GM12891 (cell line): ENCODE results near the gene ASAP3. TPM values are rescaled to one million over a fixed set of nuclear protein-coding genes. Genes with fewer than 3 reads are reported as not detected.

ENCODE experiments used
- DNase-seq: peaks from one replicate; pipeline ENCODE4 v3.0.0; 2011; ENCODE audit warnings: low spot score; ENCODE audit not compliant: insufficient read length
- FAIRE-seq: peaks from 2 replicates; lab custom pipeline; 2011; peaks lifted over from hg19 to GRCh38; lab: Jason Lieb, UNC
- PAX5 ChIP-seq: IDR thresholded peaks from 2 replicates; pipeline ENCODE4 v1.6.1; 2011; ENCODE audit warnings: low read length, moderate library complexity, mild to moderate bottlenecking; ENCODE audit not compliant: insufficient read depth, severe bottlenecking
- POLR2A ChIP-seq: IDR thresholded peaks from 2 replicates; pipeline ENCODE4 v1.6.1; 2011; ENCODE audit warnings: low read depth, low read length, control low read depth
- POLR2AphosphoS5 ChIP-seq: IDR thresholded peaks from 2 replicates; pipeline ENCODE4 v1.6.1; 2011; ENCODE audit warnings: low read depth, low read length, control low read depth
- POU2F2 ChIP-seq: IDR thresholded peaks from 2 replicates; pipeline ENCODE4 v1.6.1; 2011; ENCODE audit warnings: low read depth, mild to moderate bottlenecking, control low read depth, low read length, moderate library complexity
- SPI1 ChIP-seq: IDR thresholded peaks from 2 replicates; pipeline ENCODE4 v1.6.1; 2011; ENCODE audit warnings: low read depth, low read length, control low read depth
- TAF1 ChIP-seq: IDR thresholded peaks from 2 replicates; pipeline ENCODE4 v1.6.1; 2011; ENCODE audit warnings: low read depth, low read length, control low read depth
- polyA plus RNA-seq: library from polyadenylated mRNA; unstranded; fragments of >200 nt; gene quantifications from one replicate; pipeline ENCODE4 v1.2.1, GENCODE V29; 2012; ENCODE audit warnings: low read depth, missing spikeins, inconsistent platforms; ENCODE audit not compliant: missing spikeins

Gene ASAP3
- not detected for polyA plus RNA-seq

GRCh38 chr1:23483321-23484252 is at the start of gene ASAP3:
Gene ASAP3 (minus strand): TSS chr1:23484179. CDS start chr1:23484133, 46 bp downstream.
- TF ChIP-seq POLR2A, result no peak
- DNase-seq (no peak), FAIRE-seq (no peak)

GRCh38 chr1:23533246-23534023 is 49.5 kb upstream of the ASAP3 start:
- FAIRE-seq, result peak; percentile 26
- DNase-seq, result no peak
- no peak for TF ChIP-seq POLR2A
- no peak for TF ChIP-seq POU2F2
- TF ChIP-seq TAF1, result no peak
- TF ChIP-seq POLR2AphosphoS5, result no peak
- TF ChIP-seq PAX5, result no peak
- TF ChIP-seq SPI1, result no peak

DNA sequence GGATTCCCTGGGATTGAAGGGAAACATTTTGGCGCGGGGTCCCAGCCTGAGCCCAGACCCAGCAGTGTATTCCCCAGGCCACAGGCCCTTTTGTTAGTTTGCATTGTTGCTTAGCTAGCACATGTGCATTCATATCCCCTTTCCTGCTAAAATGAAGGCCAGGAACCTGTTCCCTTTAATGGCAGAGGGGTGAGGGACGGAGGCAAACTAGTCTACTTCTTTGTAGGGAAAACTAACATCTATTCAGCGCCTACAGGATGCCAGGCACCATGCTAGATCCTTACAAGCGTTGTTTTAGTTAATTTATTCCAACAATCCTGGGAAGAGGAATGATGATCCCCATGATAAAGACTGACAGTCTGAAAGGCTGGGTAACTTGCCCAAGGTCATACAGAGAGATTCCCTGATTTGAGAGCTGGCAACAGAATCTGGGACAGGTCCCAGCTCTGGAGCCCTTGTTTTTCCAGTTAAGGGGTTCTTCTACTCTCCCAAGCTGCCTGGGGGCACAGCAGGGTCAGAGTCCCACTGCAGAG is 47.6 kb upstream of the ASAP3 start:
- TF ChIP-seq POU2F2 (no peak), POLR2A (no peak), PAX5 (no peak), SPI1 (no peak), POLR2AphosphoS5 (no peak), TAF1 (no peak)
- DNase-seq, result no peak
- no peak for FAIRE-seq

GRCh38 chr1:23530747-23531561 is 47.0 kb upstream of the ASAP3 start, which contains the start of gene E2F2:
Gene E2F2 (minus strand): TSS chr1:23531233. CDS start chr1:23530793, 440 bp downstream.
- peak; percentile 73 for FAIRE-seq
- TF ChIP-seq POLR2A, result no peak
- no peak for TF ChIP-seq PAX5
- no peak for TF ChIP-seq POU2F2
- TF ChIP-seq POLR2AphosphoS5, result no peak
- TF ChIP-seq TAF1, result no peak
- no peak for TF ChIP-seq SPI1
- peak; percentile 81 for DNase-seq

- TF ChIP-seq SPI1 (no peak), POLR2A (no peak), TAF1 (no peak), POLR2AphosphoS5 (no peak), POU2F2 (no peak), PAX5 (no peak)
- DNase-seq, result no peak
- no peak for FAIRE-seq
Observed at GRCh38 chr1:23530087-23530746, 46.2 kb upstream of the ASAP3 start.

DNA sequence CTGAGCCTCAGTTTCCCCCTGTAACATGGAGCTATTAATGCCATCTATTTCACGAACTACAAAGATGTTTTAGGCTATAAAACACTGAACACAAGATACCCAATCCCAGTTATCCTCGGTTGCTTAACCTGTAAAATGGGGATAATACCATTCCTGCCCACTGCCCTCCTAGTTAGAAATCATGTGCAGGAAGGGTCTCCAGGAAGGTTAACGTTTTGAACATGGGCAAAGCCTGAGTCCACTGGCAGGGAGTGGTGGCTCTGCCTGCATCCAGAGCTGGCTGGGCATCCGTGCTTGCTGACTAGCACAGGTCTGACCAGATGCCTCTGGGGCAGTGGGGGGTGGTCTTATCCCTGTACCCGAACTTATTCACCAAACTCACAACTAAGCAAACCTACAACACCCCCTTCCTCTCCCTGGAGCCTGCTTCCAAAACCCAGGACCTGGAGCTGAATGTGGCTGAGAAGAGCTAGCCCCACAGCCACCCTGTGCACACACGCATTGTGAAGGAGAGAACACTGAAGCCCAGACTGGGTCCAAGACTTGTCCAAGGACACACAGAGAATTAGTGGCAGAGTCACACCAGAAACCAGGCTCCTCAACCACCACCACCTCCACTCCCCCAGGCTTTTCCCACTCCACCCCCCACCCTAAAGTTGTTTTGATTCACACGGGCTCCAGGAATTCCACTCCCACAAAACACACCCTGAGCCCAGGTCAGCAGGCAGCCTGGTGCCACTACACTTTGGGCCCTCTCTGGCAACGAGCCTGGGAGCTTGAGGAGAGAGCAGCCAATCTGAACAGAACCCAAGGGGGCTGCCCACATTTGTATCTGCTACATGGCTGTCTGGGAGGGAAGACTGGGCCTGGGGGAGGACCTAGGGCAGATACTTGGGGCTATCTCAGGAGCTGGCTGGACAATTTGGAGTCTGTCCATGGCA is 45.4 kb upstream of the ASAP3 start:
- no peak for DNase-seq
- FAIRE-seq, result no peak
- no peak for TF ChIP-seq POLR2AphosphoS5
- TF ChIP-seq TAF1, result no peak
- no peak for TF ChIP-seq SPI1
- no peak for TF ChIP-seq POLR2A
- no peak for TF ChIP-seq POU2F2

- FAIRE-seq, result peak; percentile 88
- no peak for DNase-seq
- TF ChIP-seq SPI1 (no peak), POLR2AphosphoS5 (no peak), POLR2A (no peak), POU2F2 (no peak), TAF1 (no peak), PAX5 (no peak)
Observed at GRCh38 chr1:23528250-23528978, 44.4 kb upstream of the ASAP3 start.
